ENCODE data around the gene ZNF789. TPM values are rescaled to one million over a fixed set of nuclear protein-coding genes. Genes with fewer than 3 reads are reported as not detected.

ZNF789 gene
- total and polyA plus RNA-seq, 9 of the 15 experiments (the other 6 are each of a cell fraction or from before 2014, with no cell fraction given), result 6.1 to 57.0 (median 24.8) TPM

DNA sequence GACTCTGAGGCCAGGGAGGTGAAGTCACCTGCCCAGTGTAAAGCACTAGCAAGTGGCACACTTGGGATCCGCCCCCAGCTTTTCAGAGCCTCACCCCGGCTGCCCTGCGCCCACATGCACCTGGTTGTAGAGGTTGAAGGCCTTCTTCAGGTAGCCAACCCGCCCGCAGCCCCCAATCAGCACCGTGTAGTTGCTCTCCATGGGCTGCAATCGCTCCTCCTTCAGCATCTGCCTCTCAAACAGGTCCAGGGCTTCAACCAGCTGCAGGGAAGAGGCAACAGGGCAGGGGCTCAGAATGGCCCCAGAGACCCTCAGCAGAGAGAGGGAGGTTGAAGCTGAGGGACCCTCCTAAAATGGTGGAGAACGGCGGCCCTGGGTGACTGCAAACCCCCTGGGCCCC lies 39.5 kb upstream of the ZNF789 start:
- H2AFZ ChIP-seq (ENCODE audit: low read depth, low read length), result no peak overlapping the region
- H3K9me1 ChIP-seq (ENCODE audit: control insufficient read depth, insufficient read depth, low read length), result no peaks in the 10 kb centered on the region
- H4K20me1 ChIP-seq (replicated peaks; ENCODE audit: control insufficient read depth, insufficient read depth, low read length), result no peaks in the 10 kb centered on the region
- no peaks in the 10 kb centered on the region for H3K9me3 ChIP-seq (replicated peaks; ENCODE audit: control insufficient read depth, insufficient read depth, low read depth, low read length)
- intact Hi-C loops (cut with micrococcal nuclease) (no loop called here), in situ Hi-C loops (cut with MboI) (no loop called here)
- H3K36me3 ChIP-seq (ENCODE audit: control insufficient read depth, insufficient read depth, low read length), result peaks cover 71% of the 10 kb centered on the region; the same call in 2 of the 3 replicates
- H3K27me3 ChIP-seq (ENCODE audit: control insufficient read depth in 2 of 2, insufficient read depth in 2 of 2, low read length in 2 of 2), result no peaks in the 10 kb centered on the region
- peaks cover 6 to 21% of the 10 kb centered on the region in 2 experiments; a peak in 3 of 5 replicates for H3K4me1 ChIP-seq (replicated peaks in 1 of 2; ENCODE audit: control insufficient read depth in 2 of 2, insufficient read depth in 2 of 2, low read length in 2 of 2)
- no peak for FAIRE-seq
- no peak overlapping the region for H3K4me3 ChIP-seq
- WGBS (ENCODE audit: insufficient coverage, low coverage, missing lambda C conversion rate), result 88% methylated on average over 9 of the region's 9 CpGs
- CTCF ChIA-PET (ENCODE audit: low intra/inter-chr PET ratio), result no interaction called here
- H3K27ac ChIP-seq (ENCODE audit: extremely low read depth, low read depth, low read length), result no peak overlapping the region
- POLR2A ChIA-PET, result interaction anchor here (0.6 to 1.0 kb wide), 4 partner anchors 8 to 73 kb away, joined by 3 read pairs; partner anchors contain the start of gene ZNF394
- peak overlapping the region in 1 of 2 experiments; percentile 65; a peak in 1 of 4 replicates for H3K9ac ChIP-seq (ENCODE audit: insufficient read depth in 1 of 2, low read depth in 2 of 2, low read length in 2 of 2)
- DNase-seq (ENCODE audit: extremely low read depth in 1 of 4, low spot score in 3 of 4), result no peak
- TF ChIP-seq, protein P1, sequence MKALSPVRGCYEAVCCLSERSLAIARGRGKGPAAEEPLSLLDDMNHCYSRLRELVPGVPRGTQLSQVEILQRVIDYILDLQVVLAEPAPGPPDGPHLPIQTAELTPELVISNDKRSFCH (CRISPR knock-in tag; IDR thresholded peaks at IDR 0.05), result no peak
- TF ChIP-seq, protein P1 (tag; IDR thresholded peaks at IDR 0.05), result no peak
- TF ChIP-seq CHD4 (IDR thresholded peaks at IDR 0.05; ENCODE audit: insufficient read depth, insufficient replicate concordance, low read depth, low read length, poor library complexity, severe bottlenecking), result no peak
- no peak for TF ChIP-seq CBX1 (IDR thresholded peaks at IDR 0.05; ENCODE audit: low read depth)
- TF ChIP-seq ARID2 (IDR thresholded peaks at IDR 0.05), result no peak
- TF ChIP-seq NCOA1 (IDR thresholded peaks at IDR 0.05; ENCODE audit: low read depth), result no peak
- no peak for TF ChIP-seq NR4A1 (CRISPR knock-in tag; IDR thresholded peaks at IDR 0.05)
- no peak for TF ChIP-seq NR4A1 (tag; IDR thresholded peaks at IDR 0.05)
- no peak for TF ChIP-seq TAF15 (IDR thresholded peaks at IDR 0.05; ENCODE audit: low read depth, low read length)
- no peak for TF ChIP-seq ZNF224 (CRISPR knock-in tag; IDR thresholded peaks at IDR 0.05)
- TF ChIP-seq, protein P2, sequence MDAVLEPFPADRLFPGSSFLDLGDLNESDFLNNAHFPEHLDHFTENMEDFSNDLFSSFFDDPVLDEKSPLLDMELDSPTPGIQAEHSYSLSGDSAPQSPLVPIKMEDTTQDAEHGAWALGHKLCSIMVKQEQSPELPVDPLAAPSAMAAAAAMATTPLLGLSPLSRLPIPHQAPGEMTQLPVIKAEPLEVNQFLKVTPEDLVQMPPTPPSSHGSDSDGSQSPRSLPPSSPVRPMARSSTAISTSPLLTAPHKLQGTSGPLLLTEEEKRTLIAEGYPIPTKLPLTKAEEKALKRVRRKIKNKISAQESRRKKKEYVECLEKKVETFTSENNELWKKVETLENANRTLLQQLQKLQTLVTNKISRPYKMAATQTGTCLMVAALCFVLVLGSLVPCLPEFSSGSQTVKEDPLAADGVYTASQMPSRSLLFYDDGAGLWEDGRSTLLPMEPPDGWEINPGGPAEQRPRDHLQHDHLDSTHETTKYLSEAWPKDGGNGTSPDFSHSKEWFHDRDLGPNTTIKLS (IDR thresholded peaks at IDR 0.05; ENCODE audit: borderline replicate concordance, low read depth), result no peak
- no peak for TF ChIP-seq ZNF551 (CRISPR knock-in tag; IDR thresholded peaks at IDR 0.05)
- no peak for TF ChIP-seq FUS (optimal IDR thresholded peaks at IDR 0.05; ENCODE audit: low read depth, low read length)
- TF ChIP-seq RHOXF2B (CRISPR knock-in tag; conservative IDR thresholded peaks at IDR 0.05), result no peak
- TF ChIP-seq SIRT6 (IDR thresholded peaks at IDR 0.05; ENCODE audit: low read depth, low read length), result no peak
- no peak for TF ChIP-seq COPS2 (conservative IDR thresholded peaks at IDR 0.05)
- no peak for TF ChIP-seq CTBP1 (IDR thresholded peaks at IDR 0.05; ENCODE audit: borderline replicate concordance)
- no peak for TF ChIP-seq KAT8 (IDR thresholded peaks at IDR 0.05; ENCODE audit: low read depth)
- H3K4me2 ChIP-seq (ENCODE audit: insufficient read depth, low read length), result no peak overlapping the region
- peaks cover 17% of the 10 kb centered on the region for H3K79me2 ChIP-seq (ENCODE audit: control insufficient read depth, insufficient read depth, low read length)
- no TSS peak for BruUV-seq (replicated peaks)
- no peak for ATAC-seq

All from K562 (cell line).